MM.1S (cell line): ENCODE measurements around the gene CCDC107.

ENCODE experiments used
- DNase-seq: peaks from one replicate; pipeline ENCODE4 v3.0.0-alpha.2; 2015
- H2AFZ ChIP-seq: fragments of 300-600 bp; sonication (generic); 2 replicates; pipeline ENCODE4 v1.6.0; 2016; ENCODE audit warnings: antibody characterized with exemption, low read length
- H3F3A ChIP-seq: fragments of 300-600 bp; sonication (generic); 2 replicates; pipeline ENCODE4 v1.6.1; 2016; ENCODE audit warnings: mild to moderate bottlenecking, antibody characterized with exemption, low read length, moderate library complexity, mixed read lengths; ENCODE audit not compliant: insufficient read depth
- H3K27ac ChIP-seq: fragments of 300-600 bp; sonication (generic); 2 replicates; pipeline ENCODE4 v1.5.1; 2016; ENCODE audit warnings: mild to moderate bottlenecking, low read length
- H3K27me3 ChIP-seq: fragments of 300-600 bp; sonication (generic); replicated peaks from 2 replicates; pipeline ENCODE4 v1.6.0; 2016; ENCODE audit warnings: low read length; ENCODE audit not compliant: insufficient read depth
- H3K36me3 ChIP-seq: fragments of 300-600 bp; sonication (generic); replicated peaks from 2 replicates; pipeline ENCODE4 v1.6.1; 2016; ENCODE audit warnings: mild to moderate bottlenecking, low read length, mixed read lengths; ENCODE audit not compliant: insufficient read depth
- H3K4me1 ChIP-seq: fragments of 300-600 bp; sonication (generic); 2 replicates; pipeline ENCODE4 v1.6.1; 2016; ENCODE audit warnings: low read length, mixed read lengths
- H3K4me2 ChIP-seq: fragments of 300-600 bp; sonication (generic); 2 replicates; pipeline ENCODE4 v1.6.0; 2016; ENCODE audit warnings: low read depth, low read length
- H3K4me3 ChIP-seq: fragments of 300-600 bp; sonication (generic); 2 replicates; pipeline ENCODE4 v1.5.1; 2016; ENCODE audit warnings: low read length, mixed read lengths
- H3K79me2 ChIP-seq: fragments of 300-600 bp; sonication (generic); 2 replicates; pipeline ENCODE4 v1.6.1; 2016; ENCODE audit warnings: mixed run types, low read length, mixed read lengths
- H3K9ac ChIP-seq: fragments of 300-600 bp; sonication (generic); 2 replicates; pipeline ENCODE4 v1.6.1; 2016; ENCODE audit warnings: low read length, mixed read lengths
- H3K9me2 ChIP-seq: fragments of 300-600 bp; sonication (generic); replicated peaks from 2 replicates; pipeline ENCODE4 v1.6.1; 2016; ENCODE audit warnings: mild to moderate bottlenecking, low read length, mixed read lengths; ENCODE audit not compliant: insufficient read depth
- H3K9me3 ChIP-seq: fragments of 300-600 bp; sonication (generic); replicated peaks from 2 replicates; pipeline ENCODE4 v1.6.1; 2016; ENCODE audit warnings: mild to moderate bottlenecking, low read length, mixed read lengths; ENCODE audit not compliant: insufficient read depth
- H4K20me1 ChIP-seq: fragments of 300-600 bp; sonication (generic); 2 replicates; pipeline ENCODE4 v1.6.1; 2016; ENCODE audit warnings: mild to moderate bottlenecking, low read length, moderate library complexity, mixed read lengths; ENCODE audit not compliant: insufficient read depth
- EZH2 ChIP-seq: fragments of 300-600 bp; sonication (generic); optimal IDR thresholded peaks from 2 replicates; pipeline ENCODE3; 2017; ENCODE audit warnings: low read depth, mild to moderate bottlenecking, antibody characterized with exemption, low read length, mixed read lengths
- EZH2phosphoT487 ChIP-seq: fragments of 300-600 bp; sonication (generic); IDR thresholded peaks from 2 replicates; pipeline ENCODE4 v1.6.1; 2018; ENCODE audit warnings: antibody characterized with exemption, low read length
- TF ChIP-seq, protein P1 (sequence below): fragments of 300-600 bp; sonication (generic); IDR thresholded peaks from 2 replicates; pipeline ENCODE4 v1.5.1; 2016; ENCODE audit warnings: antibody characterized with exemption, low read length, mixed read lengths

The CCDC107 gene

GRCh38 chr9:35616681-35617459 is 41.2 kb upstream of the CCDC107 start:
- peak overlapping the region; percentile 31; the same call in 1 of the 2 replicates for H3K9ac ChIP-seq
- H3K9me2 ChIP-seq: no peaks in the 10 kb centered on the region
- H3K36me3 ChIP-seq: no peaks in the 10 kb centered on the region
- TF ChIP-seq EZH2phosphoT487: no peak
- TF ChIP-seq EZH2: no peak
- TF ChIP-seq, protein P1, sequence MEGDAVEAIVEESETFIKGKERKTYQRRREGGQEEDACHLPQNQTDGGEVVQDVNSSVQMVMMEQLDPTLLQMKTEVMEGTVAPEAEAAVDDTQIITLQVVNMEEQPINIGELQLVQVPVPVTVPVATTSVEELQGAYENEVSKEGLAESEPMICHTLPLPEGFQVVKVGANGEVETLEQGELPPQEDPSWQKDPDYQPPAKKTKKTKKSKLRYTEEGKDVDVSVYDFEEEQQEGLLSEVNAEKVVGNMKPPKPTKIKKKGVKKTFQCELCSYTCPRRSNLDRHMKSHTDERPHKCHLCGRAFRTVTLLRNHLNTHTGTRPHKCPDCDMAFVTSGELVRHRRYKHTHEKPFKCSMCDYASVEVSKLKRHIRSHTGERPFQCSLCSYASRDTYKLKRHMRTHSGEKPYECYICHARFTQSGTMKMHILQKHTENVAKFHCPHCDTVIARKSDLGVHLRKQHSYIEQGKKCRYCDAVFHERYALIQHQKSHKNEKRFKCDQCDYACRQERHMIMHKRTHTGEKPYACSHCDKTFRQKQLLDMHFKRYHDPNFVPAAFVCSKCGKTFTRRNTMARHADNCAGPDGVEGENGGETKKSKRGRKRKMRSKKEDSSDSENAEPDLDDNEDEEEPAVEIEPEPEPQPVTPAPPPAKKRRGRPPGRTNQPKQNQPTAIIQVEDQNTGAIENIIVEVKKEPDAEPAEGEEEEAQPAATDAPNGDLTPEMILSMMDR: peak; percentile 17
- no peaks in the 10 kb centered on the region for H3K4me1 ChIP-seq
- peak; percentile 52 for DNase-seq
- H3F3A ChIP-seq: no peaks in the 10 kb centered on the region
- H4K20me1 ChIP-seq: no peaks in the 10 kb centered on the region
- H3K27ac ChIP-seq: no peak overlapping the region
- 0 out of 2 replicates have a peak, but pooled peaks cover 7% of the 10 kb centered on the region for H3K27me3 ChIP-seq
- no peaks in the 10 kb centered on the region for H3K79me2 ChIP-seq
- peak overlapping the region; percentile 73 for H3K4me2 ChIP-seq
- peak overlapping the region; percentile 48 for H3K4me3 ChIP-seq
- H3K9me3 ChIP-seq: no peaks in the 10 kb centered on the region
- peak overlapping the region; percentile 74 for H2AFZ ChIP-seq

DNA sequence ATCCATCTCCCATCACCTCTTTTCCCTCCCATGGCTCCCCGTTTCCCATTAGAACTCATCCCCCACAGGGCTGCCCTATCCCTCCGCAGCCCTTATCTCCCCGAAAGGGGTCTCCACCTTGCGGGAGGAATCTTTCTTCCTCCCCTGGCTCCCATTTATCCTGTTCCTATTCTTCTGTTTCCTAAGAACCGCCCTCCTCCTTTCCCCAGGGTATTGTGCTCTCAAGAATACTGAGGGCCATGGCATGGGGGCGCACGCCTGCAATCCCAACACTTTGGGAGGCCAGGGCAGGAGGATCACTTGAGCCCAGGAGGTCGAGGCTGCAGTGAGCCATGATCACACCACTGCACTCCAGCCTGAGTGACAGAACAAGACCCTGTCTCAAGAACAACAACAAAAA is 40.5 kb upstream of the CCDC107 start:
- Histone ChIP-seq H3K9ac (peak overlapping the region; percentile 31; the same call in 1 of the 2 replicates), H3K27ac (no peak overlapping the region), H3F3A (no peaks in the 10 kb centered on the region)

DNA sequence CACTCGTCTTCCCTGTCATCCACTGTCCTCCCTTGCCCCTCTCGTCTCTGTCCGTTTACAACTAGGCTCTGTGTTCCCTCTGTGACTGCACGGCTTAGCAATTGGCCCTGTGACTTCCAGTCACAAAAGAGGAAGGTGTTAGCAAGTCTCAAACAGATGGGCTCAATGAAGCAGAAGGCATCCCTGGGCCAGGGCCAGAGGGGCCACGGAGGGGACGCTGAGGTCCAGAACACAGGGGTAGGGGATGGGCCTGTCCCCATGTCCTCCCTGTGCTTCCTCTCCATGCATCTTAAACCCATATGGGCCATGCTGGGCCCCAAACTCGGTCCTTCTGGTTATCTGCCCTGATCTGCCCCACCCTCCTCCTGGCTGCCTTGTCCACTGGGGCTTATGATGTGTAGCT is 39.8 kb upstream of the CCDC107 start, which contains the start of gene CD72:
TSS of gene CD72 (minus strand) at position 89 of the 403 bp plus-strand sequence. CDS start 110 bp downstream, outside the sequence.
- H3K9me3 ChIP-seq: no peaks in the 10 kb centered on the region
- DNase-seq: no peak
- TF ChIP-seq, protein P1: no peak
- TF ChIP-seq EZH2 (no peak), EZH2phosphoT487 (no peak)
- no peaks in the 10 kb centered on the region for H3K79me2 ChIP-seq
- no peaks in the 10 kb centered on the region for H4K20me1 ChIP-seq
- 0 out of 2 replicates have a peak, but pooled peaks cover 7% of the 10 kb centered on the region for H3K27me3 ChIP-seq
- no peak within 1 kb of the TSS for H3K27ac ChIP-seq
- peak within 1 kb of the TSS; percentile 73 for H3K4me2 ChIP-seq
- H2AFZ ChIP-seq: peak within 1 kb of the TSS; percentile 74
- H3F3A ChIP-seq: no peaks in the 10 kb centered on the region
- H3K4me1 ChIP-seq: no peaks in the 10 kb centered on the region
- peak within 1 kb of the TSS; percentile 48 for H3K4me3 ChIP-seq
- H3K9me2 ChIP-seq: no peaks in the 10 kb centered on the region
- H3K36me3 ChIP-seq: no peaks in the 10 kb centered on the region
- peak within 1 kb of the TSS; percentile 31; the same call in 1 of the 2 replicates for H3K9ac ChIP-seq

More for the DNA sequence above, 40.5 kb upstream of the CCDC107 start:
- Histone ChIP-seq H3K4me3 (peak overlapping the region; percentile 48; the same call in 1 of the 2 replicates), H3K9me2 (no peaks in the 10 kb centered on the region), H3K27me3 (0 out of 2 replicates have a peak, but pooled peaks cover 7% of the 10 kb centered on the region), H3K36me3 (no peaks in the 10 kb centered on the region), H2AFZ (peak overlapping the region; percentile 74), H3K4me2 (peak overlapping the region; percentile 73), H3K4me1 (no peaks in the 10 kb centered on the region), H3K9me3 (no peaks in the 10 kb centered on the region), H3K79me2 (no peaks in the 10 kb centered on the region), H4K20me1 (no peaks in the 10 kb centered on the region)
- TF ChIP-seq EZH2 (no peak), EZH2phosphoT487 (no peak)
- TF ChIP-seq, protein P1: no peak
- no peak for DNase-seq
